GM10266 (cell line): ENCODE data around the gene OPA1.
"Not testable (repeated sequence)": the region's sequence is repeated elsewhere in the genome, so short reads cannot be mapped to it uniquely, and the experiment has no call there.

ENCODE experiments used
- DNase-seq: peaks from one replicate; pipeline ENCODE4 v3.0.0; 2012; ENCODE audit errors: extremely low spot score
- TF ChIP-seq, protein P1 (sequence below): IDR thresholded peaks from 2 replicates; pipeline ENCODE4 v1.5.1; 2012; ENCODE audit warnings: mild to moderate bottlenecking, low read depth; ENCODE audit not compliant: control insufficient read depth, insufficient read depth; ENCODE audit errors: missing control alignments

OPA1 gene

DNA sequence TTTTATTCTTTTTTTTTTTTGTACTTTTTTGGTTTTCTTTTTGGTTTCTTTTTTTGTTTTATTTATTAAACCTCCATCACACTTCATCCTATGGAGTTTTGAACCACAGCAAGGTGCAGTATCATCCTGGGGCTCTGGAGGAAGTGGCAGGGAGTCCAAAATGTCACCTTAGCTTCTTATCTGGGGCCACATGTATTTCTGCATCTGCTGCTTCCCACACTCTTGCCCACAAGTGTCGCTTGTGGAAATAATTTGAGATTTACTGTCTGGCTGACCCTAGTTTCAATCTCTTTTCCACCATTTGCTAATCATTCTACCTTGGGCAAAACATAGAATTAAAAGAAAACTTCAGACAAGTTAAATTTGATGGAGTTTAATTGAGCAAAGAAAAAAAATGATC lies 6.4 kb downstream of the OPA1 start:
- TF ChIP-seq, protein P1, sequence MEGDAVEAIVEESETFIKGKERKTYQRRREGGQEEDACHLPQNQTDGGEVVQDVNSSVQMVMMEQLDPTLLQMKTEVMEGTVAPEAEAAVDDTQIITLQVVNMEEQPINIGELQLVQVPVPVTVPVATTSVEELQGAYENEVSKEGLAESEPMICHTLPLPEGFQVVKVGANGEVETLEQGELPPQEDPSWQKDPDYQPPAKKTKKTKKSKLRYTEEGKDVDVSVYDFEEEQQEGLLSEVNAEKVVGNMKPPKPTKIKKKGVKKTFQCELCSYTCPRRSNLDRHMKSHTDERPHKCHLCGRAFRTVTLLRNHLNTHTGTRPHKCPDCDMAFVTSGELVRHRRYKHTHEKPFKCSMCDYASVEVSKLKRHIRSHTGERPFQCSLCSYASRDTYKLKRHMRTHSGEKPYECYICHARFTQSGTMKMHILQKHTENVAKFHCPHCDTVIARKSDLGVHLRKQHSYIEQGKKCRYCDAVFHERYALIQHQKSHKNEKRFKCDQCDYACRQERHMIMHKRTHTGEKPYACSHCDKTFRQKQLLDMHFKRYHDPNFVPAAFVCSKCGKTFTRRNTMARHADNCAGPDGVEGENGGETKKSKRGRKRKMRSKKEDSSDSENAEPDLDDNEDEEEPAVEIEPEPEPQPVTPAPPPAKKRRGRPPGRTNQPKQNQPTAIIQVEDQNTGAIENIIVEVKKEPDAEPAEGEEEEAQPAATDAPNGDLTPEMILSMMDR, result no peak
- no peak for DNase-seq

DNA sequence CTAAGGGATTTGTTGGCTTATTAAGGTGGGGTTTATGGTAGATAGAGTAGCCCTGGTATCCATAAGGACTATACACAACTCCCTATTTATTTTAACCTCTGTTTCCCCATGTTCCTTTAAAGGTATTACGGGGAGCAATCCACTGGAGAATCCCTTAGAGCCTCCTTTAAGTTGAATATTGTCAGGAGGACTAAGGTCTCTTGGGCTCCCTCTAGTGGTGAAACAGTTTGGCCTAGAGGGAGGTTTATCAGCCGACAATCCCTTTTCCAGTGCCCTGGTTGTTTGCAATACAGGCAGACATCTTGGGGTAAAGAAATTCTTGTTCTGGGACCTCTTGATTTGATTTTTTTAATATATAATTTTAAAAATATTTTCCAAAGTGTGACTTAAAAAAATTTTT lies 12.9 kb downstream of the OPA1 start:
- TF ChIP-seq, protein P1, result peak; percentile 72
- DNase-seq, result peak; percentile 34

DNA sequence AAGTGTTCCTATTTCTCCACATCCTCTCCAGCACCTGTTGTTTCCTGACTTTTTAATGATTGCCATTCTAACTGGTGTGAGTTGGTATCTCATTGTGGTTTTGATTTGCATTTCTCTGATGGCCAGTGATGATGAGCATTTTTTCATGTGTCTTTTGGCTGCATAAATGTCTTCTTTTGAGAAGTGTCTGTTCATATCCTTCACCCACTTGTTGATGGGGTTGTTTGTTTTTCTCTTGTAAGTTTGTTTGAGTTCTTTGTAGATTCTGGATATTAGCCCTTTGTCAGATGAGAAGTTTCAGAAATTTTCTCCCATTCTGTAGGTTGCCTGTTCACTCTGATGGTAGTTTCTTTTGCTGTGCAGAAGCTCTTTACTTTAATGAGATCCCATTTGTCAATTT lies 13.9 kb downstream of the OPA1 start:
- not testable (repeated sequence) for DNase-seq

DNA sequence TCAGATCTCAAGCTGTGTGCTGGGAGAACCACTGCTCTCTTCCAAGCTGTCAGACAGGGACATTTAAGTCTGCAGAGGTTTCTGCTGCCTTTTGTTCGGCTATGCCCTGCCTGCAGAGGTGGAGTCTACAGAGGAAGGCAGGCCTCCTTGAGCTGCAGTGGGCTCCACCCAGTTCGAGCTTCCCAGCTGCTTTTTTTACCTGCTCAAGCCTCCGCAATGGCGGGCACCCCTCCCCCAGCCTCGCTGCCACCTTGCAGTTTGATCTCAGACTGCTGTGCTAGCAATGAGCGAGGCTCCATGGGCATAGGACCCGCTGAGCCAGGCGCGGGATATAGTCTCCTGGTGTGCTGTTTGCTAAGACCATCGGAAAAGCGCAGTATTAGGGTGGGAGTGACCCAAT lies 17.5 kb downstream of the OPA1 start:
- DNase-seq, result not testable (repeated sequence)

DNA sequence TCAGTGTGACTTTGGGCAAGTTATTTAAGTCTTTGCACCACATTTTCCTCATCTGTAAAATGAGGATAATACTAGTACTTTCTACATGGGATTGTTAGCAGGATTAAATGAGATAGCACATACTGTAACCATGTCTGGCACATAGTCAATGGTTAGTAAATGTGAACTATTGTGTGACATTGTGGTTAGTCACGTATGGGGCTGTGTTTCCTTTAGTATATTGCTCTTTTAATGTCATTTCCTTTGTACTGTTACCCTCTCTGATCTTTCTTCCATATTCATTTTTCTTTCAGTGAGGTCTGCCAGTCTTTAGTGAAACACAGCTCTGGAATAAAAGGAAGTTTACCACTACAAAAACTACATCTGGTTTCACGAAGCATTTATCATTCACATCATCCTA lies 21.4 kb downstream of the OPA1 start:
- TF ChIP-seq, protein P1, result no peak

DNA sequence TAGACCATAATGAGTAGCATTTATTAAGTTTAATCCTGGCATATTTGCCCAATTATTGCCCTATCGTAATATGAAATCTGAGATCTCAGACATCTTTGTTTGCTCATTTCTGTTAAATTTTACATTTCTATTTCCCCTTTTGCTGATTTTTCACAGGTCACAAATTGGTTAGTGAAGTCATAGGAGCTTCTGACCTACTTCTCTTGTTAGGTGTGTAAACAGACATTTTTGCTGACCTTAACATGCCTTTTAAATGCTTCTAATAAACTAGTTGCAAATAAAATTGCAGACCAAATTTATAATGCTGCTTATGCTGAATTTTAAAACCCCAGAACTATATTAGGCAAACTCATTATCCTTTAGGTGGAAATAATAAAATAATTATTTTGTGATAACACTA lies 24.6 kb downstream of the OPA1 start:
- DNase-seq, result no peak
- TF ChIP-seq, protein P1, result no peak

More for the DNA sequence above, 21.4 kb downstream of the OPA1 start:
- DNase-seq, result no peak

DNA sequence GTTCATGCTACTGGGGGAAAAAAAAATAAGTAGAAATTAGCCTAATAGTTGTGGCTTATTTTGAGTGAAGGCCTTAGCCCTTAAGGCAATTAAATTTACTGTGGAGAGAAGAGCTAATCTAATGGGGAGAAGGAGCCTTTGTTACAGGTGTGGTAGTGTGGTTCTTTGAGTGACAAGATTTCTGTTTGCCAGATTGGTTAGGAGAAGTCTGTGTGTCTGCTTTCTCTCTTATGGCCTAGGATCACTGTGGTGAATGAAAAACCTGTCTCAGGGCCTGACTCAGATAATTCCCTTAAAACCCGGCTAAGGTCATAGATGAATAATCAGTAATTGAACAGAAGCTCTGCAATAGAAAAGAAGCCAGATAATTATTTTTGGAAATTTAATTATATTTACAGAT lies 27.0 kb downstream of the OPA1 start:
- TF ChIP-seq, protein P1, result no peak
- DNase-seq, result no peak

DNA sequence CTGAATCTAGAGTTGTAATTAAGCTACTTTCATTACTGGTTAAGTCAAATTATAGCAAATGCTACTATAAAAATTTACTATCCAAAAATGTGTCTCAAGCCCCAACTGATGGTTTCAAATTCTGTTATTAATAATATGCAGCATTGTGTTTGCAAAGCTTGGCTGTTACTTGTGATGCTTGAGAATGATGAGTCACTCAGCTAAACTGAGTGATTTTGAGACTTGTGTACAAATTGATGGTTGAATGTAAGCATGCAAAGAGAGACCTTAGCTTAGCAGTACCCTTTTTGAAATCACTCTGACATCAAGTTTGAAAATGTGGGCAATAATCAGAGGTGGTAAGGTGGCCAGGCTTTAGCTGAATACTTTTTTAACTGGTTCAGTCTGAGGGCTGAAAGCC lies 27.6 kb downstream of the OPA1 start:
- peak; percentile 30 for DNase-seq

More for the DNA sequence above, 27.6 kb downstream of the OPA1 start:
- TF ChIP-seq, protein P1, result no peak
